ENCODE measurements around the gene SGO2.
"Not testable (repeated sequence)": the region's sequence is repeated elsewhere in the genome, so short reads cannot be mapped to it uniquely, and the experiment has no call there.

The SGO2 gene

DNA sequence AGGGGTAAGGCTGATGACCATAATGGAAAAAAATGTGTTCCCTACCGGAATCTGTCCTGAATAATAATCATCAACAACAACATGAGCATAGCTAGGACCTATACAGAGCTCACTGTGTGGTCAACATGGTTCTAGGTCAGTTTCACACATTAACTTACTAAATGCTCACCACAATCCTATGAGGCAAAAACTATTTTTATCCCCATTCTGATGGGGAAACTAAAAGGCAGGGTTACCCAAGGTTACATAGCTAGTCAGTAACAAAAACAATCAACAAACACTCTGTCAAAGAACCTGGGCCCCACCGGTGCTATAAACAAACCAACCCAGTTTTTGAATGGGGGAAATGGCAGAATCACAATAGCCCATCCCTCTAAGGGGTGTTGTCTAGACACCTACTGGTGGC lies 100.0 kb downstream of the SGO2 start:
- DNase-seq: no peak

DNA sequence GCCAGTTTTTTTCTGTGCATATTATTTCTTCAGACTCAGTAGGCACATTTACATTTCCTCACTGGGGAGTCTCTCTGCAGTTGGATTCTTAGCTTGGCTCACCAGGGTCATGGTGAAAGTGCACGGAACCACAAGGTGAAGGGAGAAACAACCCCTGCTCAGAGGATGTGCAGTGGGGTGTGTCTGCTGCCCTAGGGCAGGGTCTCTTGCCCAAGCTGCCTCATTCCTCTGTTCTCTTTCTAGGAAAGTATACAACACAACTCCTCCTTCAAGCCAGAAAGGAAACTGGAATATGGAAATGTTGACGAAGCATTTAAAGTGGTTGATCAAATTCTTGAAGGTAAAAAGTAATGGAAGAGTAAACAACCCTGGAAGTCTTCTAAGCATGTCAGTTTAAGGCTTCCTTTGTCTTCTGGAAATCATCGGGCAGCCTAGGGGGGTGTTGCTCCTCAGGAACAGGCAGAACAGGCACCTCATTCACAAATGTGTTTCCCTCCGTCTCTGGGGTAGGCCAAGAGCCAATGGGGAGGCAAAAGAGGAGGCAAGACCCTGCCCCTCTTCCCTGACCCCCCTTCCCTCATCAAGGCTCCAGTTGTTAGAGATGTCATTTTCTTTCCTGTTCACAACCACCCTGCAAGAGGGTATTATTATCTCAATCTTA lies 101.2 kb downstream of the SGO2 start:
- DNase-seq: no peak

DNA sequence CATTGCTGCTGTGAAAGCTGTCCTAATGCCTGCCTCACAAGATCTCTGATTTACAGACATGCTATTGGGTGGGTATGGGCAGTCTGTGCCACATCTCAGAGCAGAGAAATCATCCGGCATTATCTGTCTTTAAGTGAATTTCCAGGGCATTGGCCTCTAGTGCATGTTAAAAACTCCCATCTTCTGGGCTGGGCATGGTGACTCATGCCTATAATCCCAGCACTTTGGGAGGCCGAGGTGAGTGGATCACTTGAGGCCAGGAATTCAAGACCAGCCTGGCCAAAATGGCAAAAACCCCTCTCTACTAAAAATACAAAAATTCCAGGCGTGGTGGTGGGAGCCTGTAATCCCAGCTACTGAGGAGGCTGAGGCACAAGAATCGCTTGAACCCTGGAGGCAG lies 102.5 kb downstream of the SGO2 start:
- DNase-seq: not testable (repeated sequence)

DNA sequence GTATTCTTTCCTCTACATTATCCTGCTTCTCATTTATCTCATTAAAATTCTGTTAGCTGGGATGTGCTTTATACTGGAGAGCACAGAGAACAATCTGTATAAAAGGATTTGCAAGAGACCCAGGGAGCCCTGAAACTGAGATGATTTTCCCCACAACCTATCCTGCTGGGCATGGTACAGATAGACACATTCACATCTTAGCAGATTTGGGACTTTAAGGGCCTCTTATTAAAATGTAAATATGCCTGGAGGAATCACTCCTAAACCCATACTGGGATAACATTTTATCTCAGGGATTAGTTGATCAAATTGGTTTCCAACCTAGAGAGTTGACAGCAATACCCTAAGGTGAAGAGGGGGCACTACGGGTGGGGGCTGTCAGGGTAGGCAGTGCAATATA lies 105.3 kb downstream of the SGO2 start:
- no peak for DNase-seq

Data from NCI-H1436 treated with DMSO at 0.1 percent for 48 hours (cell line).